K562 (cell line): ENCODE results near the gene MS4A7. TPM values are rescaled to one million over a fixed set of nuclear protein-coding genes. Genes with fewer than 3 reads are reported as not detected.

Experiments
- RB1 ChIP-seq: fragments of 450-650 bp; IDR thresholded peaks from 2 replicates; pipeline ENCODE4 v1.6.1; 2017; ENCODE audit warnings: low read depth, mild to moderate bottlenecking
- RERE ChIP-seq: sonication (generic); formaldehyde crosslinking; IDR thresholded peaks from 2 replicates; pipeline ENCODE4 v1.8.0; 2023; ENCODE audit warnings: missing genetic modification reagents, mild to moderate bottlenecking, borderline replicate concordance
- SMAD3 ChIP-seq: fragments of 450-650 bp; formaldehyde crosslinking; conservative IDR thresholded peaks from 2 replicates; pipeline ENCODE4 v1.4.0; 2020; ENCODE audit warnings: mild to moderate bottlenecking
- STAT6 ChIP-seq: sonication (generic); formaldehyde crosslinking; IDR thresholded peaks from 2 replicates; pipeline ENCODE4 v1.8.1; 2023; ENCODE audit warnings: mild to moderate bottlenecking, missing genetic modification reagents
- USF2 ChIP-seq: sonication (generic); formaldehyde crosslinking; IDR thresholded peaks from 2 replicates; pipeline ENCODE4 v1.5.0; 2020; ENCODE audit warnings: missing genetic modification reagents
- ZBTB7A ChIP-seq: IDR thresholded peaks from 2 replicates; pipeline ENCODE4 v1.6.1; 2011; ENCODE audit warnings: low read depth, mild to moderate bottlenecking, low read length, moderate library complexity, borderline replicate concordance; ENCODE audit not compliant: control insufficient read depth
- ZMIZ1 ChIP-seq, 2 experiments: fragments of 150-350 bp in 1 of 2; IDR thresholded peaks; 2 replicates each; pipeline ENCODE4 v1.6.1; 2012 to 2016; ENCODE audit warnings: low read depth in 2 of 2, low read length in 2 of 2, mild to moderate bottlenecking in 1 of 2, moderate library complexity in 1 of 2
- ZNF253 ChIP-seq: fragments of 250-450 bp; sonication (Bioruptor Pico); conservative IDR thresholded peaks from 2 replicates; pipeline ENCODE4 v1.6.1; 2021; ENCODE audit warnings: mild to moderate bottlenecking
- polyA plus RNA-seq, 8 experiments: library from polyadenylated mRNA; depleted of rRNA in 4 of 8; stranded (reverse) in 5 of 8; unstranded in 3 of 8; fragments of >200 nt; fragmentation: Nextera tagmentation in 2 of 8; fragmentation: Illumina TruSeq in 1 of 8; extraction: Ambion mirVana in 2 of 8; extraction: Trizol in 1 of 8; gene quantifications; 2 replicates each; pipeline versions ENCODE4 v1.2.1 to v1.2.3, GENCODE V29; 2011 to 2014; ENCODE audit warnings: inconsistent platforms in 1 of 8, missing spikeins in 1 of 8
- total RNA-seq, 7 experiments: library from RNA; depleted of rRNA in 6 of 7; stranded (reverse); fragments of >200 nt in 6 of 7; fragmentation: Illumina TruSeq in 2 of 7; extraction: Trizol in 2 of 7; gene quantifications; 2 replicates each; pipeline versions ENCODE4 v1.2.1 to v1.2.3, GENCODE V29; 2011 to 2021; ENCODE audit warnings: low replicate concordance in 1 of 7

MS4A7 gene
- total and polyA plus RNA-seq, 9 of the 15 experiments (the other 6 are each of a cell fraction or from before 2014, with no cell fraction given), result not detected

GRCh38 chr11:60363542-60364470 is 14.5 kb upstream of the MS4A7 start (continued):
- TF ChIP-seq RERE (CRISPR knock-in tag), result no peak
- no peak for TF ChIP-seq ZBTB7A
- TF ChIP-seq ZMIZ1 (IDR thresholded peaks at IDR 0.05; ENCODE audit: low read depth in 2 of 2, low read length in 2 of 2), result no peak
- TF ChIP-seq RB1, result no peak
- no peak for TF ChIP-seq USF2 (CRISPR knock-in tag)
- no peak for TF ChIP-seq SMAD3 (CRISPR knock-in tag)
- TF ChIP-seq ZNF253 (CRISPR knock-in tag), result no peak
- TF ChIP-seq STAT6 (CRISPR knock-in tag), result no peak
- TF ChIP-seq, all 486 proteins: peak for 5
